Measurements from ENCODE around the gene ABR.
A peak's percentile ranks its signal among the peaks of the same experiment; 100 is the strongest.
"Not testable (repeated sequence)": the region's sequence is repeated elsewhere in the genome, so short reads cannot be mapped to it uniquely, and the experiment has no call there.

Gene ABR

GRCh38 chr17:1144162-1144561 lies 35.6 kb downstream of the ABR start:
- TF ChIP-seq CTCF (conservative IDR thresholded peaks at IDR 0.05): no peak
- TF ChIP-seq ZFX (IDR thresholded peaks at IDR 0.05): no peak
- H3K27ac ChIP-seq: no peak overlapping the region

GRCh38 chr17:1143573-1143972 lies 36.2 kb downstream of the ABR start:
- TF ChIP-seq ZFX (IDR thresholded peaks at IDR 0.05) (no peak), CTCF (conservative IDR thresholded peaks at IDR 0.05) (no peak)
- H3K27ac ChIP-seq: no peak overlapping the region

GRCh38 chr17:1142561-1142971 lies 37.2 kb downstream of the ABR start:
- H3K27ac ChIP-seq: no peak overlapping the region
- TF ChIP-seq CTCF (conservative IDR thresholded peaks at IDR 0.05): no peak
- TF ChIP-seq ZFX (IDR thresholded peaks at IDR 0.05): no peak

- H3K27ac ChIP-seq: peak overlapping the region; percentile 38
- TF ChIP-seq ZFX (IDR thresholded peaks at IDR 0.05): no peak
- TF ChIP-seq CTCF (conservative IDR thresholded peaks at IDR 0.05): no peak
These were observed 42.3 kb downstream of the ABR start for GRCh38 chr17:1137465-1137894.

- TF ChIP-seq CTCF (conservative IDR thresholded peaks at IDR 0.05): no peak
- TF ChIP-seq ZFX (IDR thresholded peaks at IDR 0.05): no peak
- peak overlapping the region; percentile 38 for H3K27ac ChIP-seq
These were observed 43.0 kb downstream of the ABR start for GRCh38 chr17:1136748-1137147.

- no peak for TF ChIP-seq CTCF (conservative IDR thresholded peaks at IDR 0.05)
- no peak for TF ChIP-seq ZFX (IDR thresholded peaks at IDR 0.05)
- no peak overlapping the region for H3K27ac ChIP-seq
These were observed 45.0 kb downstream of the ABR start for GRCh38 chr17:1134634-1135324.

GRCh38 chr17:1130191-1130590 lies 49.6 kb downstream of the ABR start:
- H3K27ac ChIP-seq: no peak overlapping the region
- TF ChIP-seq CTCF (conservative IDR thresholded peaks at IDR 0.05) (no peak), ZFX (IDR thresholded peaks at IDR 0.05) (no peak)

GRCh38 chr17:1128463-1128862 lies 51.3 kb downstream of the ABR start:
- not testable (repeated sequence) for H3K27ac ChIP-seq

Measured in C4-2B (cell line).